ENCODE results near the gene SRD5A3.
A peak's percentile ranks its signal among the peaks of the same experiment; 100 is the strongest.

Gene SRD5A3

DNA sequence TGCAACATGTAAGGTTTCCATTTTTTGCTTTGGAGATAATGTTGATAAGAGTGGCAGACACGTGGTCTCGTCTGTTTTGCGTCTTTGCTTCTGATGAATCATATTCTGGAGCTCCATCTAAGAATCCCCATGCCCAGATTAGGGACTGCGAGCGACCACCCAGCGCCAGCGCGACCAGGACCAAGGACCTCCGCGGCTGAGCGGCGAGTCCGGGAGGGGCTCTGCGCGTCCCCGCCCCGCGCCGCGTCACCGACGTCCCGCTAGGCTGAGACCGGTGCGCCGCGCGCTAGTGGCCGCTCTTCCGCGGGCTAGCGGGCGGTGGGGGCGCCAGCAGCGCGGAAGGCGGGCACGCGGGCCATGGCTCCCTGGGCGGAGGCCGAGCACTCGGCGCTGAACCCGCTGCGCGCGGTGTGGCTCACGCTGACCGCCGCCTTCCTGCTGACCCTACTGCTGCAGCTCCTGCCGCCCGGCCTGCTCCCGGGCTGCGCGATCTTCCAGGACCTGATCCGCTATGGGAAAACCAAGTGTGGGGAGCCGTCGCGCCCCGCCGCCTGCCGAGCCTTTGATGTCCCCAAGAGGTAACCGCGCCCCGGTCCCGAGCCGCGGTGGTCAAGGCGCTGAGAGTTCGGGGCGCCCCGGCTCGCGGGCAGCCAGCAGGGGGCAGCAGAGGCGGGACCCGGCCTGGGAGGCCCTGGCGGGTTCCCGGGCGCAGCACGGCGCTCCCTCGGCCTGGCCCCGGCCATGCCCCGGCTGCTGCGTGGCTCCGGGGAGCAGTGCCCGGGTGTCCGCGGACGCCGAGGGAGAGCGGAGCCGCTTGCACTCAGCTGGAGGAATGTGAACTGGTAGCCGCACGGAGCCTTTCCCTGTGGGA is at the start of gene SRD5A3:
Gene SRD5A3, plus strand, starts transcription at position 263 of the 871 bp plus-strand sequence. Its CDS starts 95 bp downstream, at position 358.
- no peaks in the 10 kb centered on the region for H3K9me3 ChIP-seq (ENCODE audit: insufficient read depth, low read length, severe bottlenecking)
- TF ChIP-seq, protein P1, sequence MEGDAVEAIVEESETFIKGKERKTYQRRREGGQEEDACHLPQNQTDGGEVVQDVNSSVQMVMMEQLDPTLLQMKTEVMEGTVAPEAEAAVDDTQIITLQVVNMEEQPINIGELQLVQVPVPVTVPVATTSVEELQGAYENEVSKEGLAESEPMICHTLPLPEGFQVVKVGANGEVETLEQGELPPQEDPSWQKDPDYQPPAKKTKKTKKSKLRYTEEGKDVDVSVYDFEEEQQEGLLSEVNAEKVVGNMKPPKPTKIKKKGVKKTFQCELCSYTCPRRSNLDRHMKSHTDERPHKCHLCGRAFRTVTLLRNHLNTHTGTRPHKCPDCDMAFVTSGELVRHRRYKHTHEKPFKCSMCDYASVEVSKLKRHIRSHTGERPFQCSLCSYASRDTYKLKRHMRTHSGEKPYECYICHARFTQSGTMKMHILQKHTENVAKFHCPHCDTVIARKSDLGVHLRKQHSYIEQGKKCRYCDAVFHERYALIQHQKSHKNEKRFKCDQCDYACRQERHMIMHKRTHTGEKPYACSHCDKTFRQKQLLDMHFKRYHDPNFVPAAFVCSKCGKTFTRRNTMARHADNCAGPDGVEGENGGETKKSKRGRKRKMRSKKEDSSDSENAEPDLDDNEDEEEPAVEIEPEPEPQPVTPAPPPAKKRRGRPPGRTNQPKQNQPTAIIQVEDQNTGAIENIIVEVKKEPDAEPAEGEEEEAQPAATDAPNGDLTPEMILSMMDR (IDR thresholded peaks at IDR 0.05; ENCODE audit: borderline replicate concordance, extremely low read depth, low read length, poor library complexity, severe bottlenecking) = peak; percentile 79
- no peak for TF ChIP-seq EZH2 (IDR thresholded peaks at IDR 0.05; ENCODE audit: borderline replicate concordance, low read depth, low read length, severe bottlenecking)
- peak within 1 kb of the TSS; percentile 96 for H3K27ac ChIP-seq (ENCODE audit: low read length)
- peaks cover 36% of the 10 kb centered on the region for H3K79me2 ChIP-seq (ENCODE audit: insufficient read depth, low read length)
- no peaks in the 10 kb centered on the region for H4K20me1 ChIP-seq (ENCODE audit: insufficient read depth, low read length)
- DNase-seq = peak; percentile 76
- H3K4me2 ChIP-seq (ENCODE audit: insufficient read depth, low read length) = peak within 1 kb of the TSS; percentile 92
- H3K4me3 ChIP-seq (ENCODE audit: low read depth in 1 of 2, low read length in 2 of 2) = peak within 1 kb of the TSS; percentile 76 to 83
- H3K9ac ChIP-seq (ENCODE audit: low read depth, low read length) = peak within 1 kb of the TSS; percentile 96
- H3K36me3 ChIP-seq (ENCODE audit: insufficient read depth, low read length) = peaks cover 5% of the 10 kb centered on the region; the same call in 1 of the 2 replicates
- H3K4me1 ChIP-seq (ENCODE audit: insufficient read depth, low read length) = peaks cover 36% of the 10 kb centered on the region
- no peaks in the 10 kb centered on the region for H3K27me3 ChIP-seq (ENCODE audit: insufficient read depth, low read length, poor library complexity)
- peak; percentile 87 for ATAC-seq (ENCODE audit: insufficient read depth, low read depth)
- H2AFZ ChIP-seq (ENCODE audit: low read depth, low read length) = peak within 1 kb of the TSS; percentile 93

DNA sequence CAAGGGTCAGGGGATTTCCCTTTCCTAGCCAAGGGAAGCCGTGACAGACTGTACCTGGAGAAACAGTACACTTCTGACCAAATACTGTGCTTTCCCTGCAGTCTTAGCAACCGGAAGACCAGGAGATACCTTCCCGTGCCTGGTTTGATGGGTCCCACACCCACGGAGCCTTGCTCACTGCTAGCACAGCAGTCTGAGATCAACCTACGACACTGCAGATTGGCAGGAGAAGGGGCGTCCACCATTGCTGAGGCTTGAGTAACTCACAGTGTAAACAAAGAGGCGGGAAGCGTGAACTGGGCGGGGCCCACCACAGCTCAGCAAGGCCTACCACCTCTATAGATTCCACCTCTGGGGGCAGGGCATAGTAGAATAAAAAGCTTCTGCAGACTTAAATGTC is 48.7 kb upstream of the SRD5A3 start:
- Histone ChIP-seq H3K9me3 (ENCODE audit: insufficient read depth, low read length, severe bottlenecking) (no peaks in the 10 kb centered on the region), H3K27ac (ENCODE audit: low read length) (no peak overlapping the region), H3K4me2 (ENCODE audit: insufficient read depth, low read length) (no peak overlapping the region), H3K36me3 (ENCODE audit: insufficient read depth, low read length) (no peaks in the 10 kb centered on the region), H4K20me1 (ENCODE audit: insufficient read depth, low read length) (no peaks in the 10 kb centered on the region), H3K4me1 (ENCODE audit: insufficient read depth, low read length) (no peaks in the 10 kb centered on the region), H3K9ac (ENCODE audit: low read depth, low read length) (no peak overlapping the region), H3K27me3 (ENCODE audit: insufficient read depth, low read length, poor library complexity) (no peaks in the 10 kb centered on the region), H2AFZ (ENCODE audit: low read depth, low read length) (no peak overlapping the region), H3K79me2 (ENCODE audit: insufficient read depth, low read length) (no peaks in the 10 kb centered on the region), H3K4me3 (ENCODE audit: low read depth in 1 of 2, low read length in 2 of 2) (no peak overlapping the region)
- TF ChIP-seq, protein P1 (IDR thresholded peaks at IDR 0.05; ENCODE audit: borderline replicate concordance, extremely low read depth, low read length, poor library complexity, severe bottlenecking) = no peak
- ATAC-seq (ENCODE audit: insufficient read depth, low read depth) (no peak), DNase-seq (no peak)

DNA sequence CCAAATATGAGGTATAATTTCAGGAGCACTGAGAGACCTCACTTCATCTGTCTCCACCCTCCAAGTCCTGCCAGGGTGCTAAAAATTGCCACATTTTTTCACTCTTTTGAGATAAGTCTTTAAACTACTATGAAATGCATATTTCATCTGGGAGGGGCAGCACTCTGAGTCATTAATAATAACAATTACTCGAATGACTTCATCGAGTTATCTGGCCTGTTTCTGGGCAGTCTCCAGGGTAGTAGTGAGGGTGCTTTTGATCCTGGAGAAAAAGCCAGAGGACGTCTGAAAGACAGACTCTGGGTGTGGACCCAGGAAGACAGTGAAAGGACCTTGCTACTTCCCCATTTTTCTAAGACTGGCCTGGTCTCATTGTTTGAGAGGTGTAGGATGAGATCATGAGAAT is 42.3 kb upstream of the SRD5A3 start:
- Histone ChIP-seq H3K4me3 (ENCODE audit: low read depth in 1 of 2, low read length in 2 of 2) (no peak overlapping the region), H4K20me1 (ENCODE audit: insufficient read depth, low read length) (no peaks in the 10 kb centered on the region), H3K4me1 (ENCODE audit: insufficient read depth, low read length) (no peaks in the 10 kb centered on the region), H3K79me2 (ENCODE audit: insufficient read depth, low read length) (no peaks in the 10 kb centered on the region), H3K27me3 (ENCODE audit: insufficient read depth, low read length, poor library complexity) (no peaks in the 10 kb centered on the region), H3K9me3 (ENCODE audit: insufficient read depth, low read length, severe bottlenecking) (no peaks in the 10 kb centered on the region), H2AFZ (ENCODE audit: low read depth, low read length) (no peak overlapping the region), H3K27ac (ENCODE audit: low read length) (no peak overlapping the region), H3K36me3 (ENCODE audit: insufficient read depth, low read length) (no peaks in the 10 kb centered on the region), H3K4me2 (ENCODE audit: insufficient read depth, low read length) (no peak overlapping the region), H3K9ac (ENCODE audit: low read depth, low read length) (no peak overlapping the region)
- ATAC-seq (ENCODE audit: insufficient read depth, low read depth) = no peak
- TF ChIP-seq, protein P1 (IDR thresholded peaks at IDR 0.05; ENCODE audit: borderline replicate concordance, extremely low read depth, low read length, poor library complexity, severe bottlenecking) = no peak
- no peak for TF ChIP-seq EZH2 (IDR thresholded peaks at IDR 0.05; ENCODE audit: borderline replicate concordance, low read depth, low read length, severe bottlenecking)
- DNase-seq = no peak

All from DND-41 (cell line).